ENCODE measurements around the gene ZBTB25.
A peak's percentile ranks its signal among the peaks of the same experiment; 100 is the strongest.

ZBTB25 gene

GRCh38 chr14:64438181-64438841 lies 65.3 kb downstream of the ZBTB25 start:
- Histone ChIP-seq H3K9me3 (ENCODE audit: control insufficient read depth, low read length) (no peaks in the 10 kb centered on the region), H3K4me1 (ENCODE audit: control insufficient read depth, insufficient read depth, low read length, poor library complexity, severe bottlenecking) (peaks cover 4% of the 10 kb centered on the region), H3K4me3 (ENCODE audit: extremely low read depth, insufficient read depth, low read length, poor library complexity, severe bottlenecking) (no peak overlapping the region), H3K36me3 (ENCODE audit: control insufficient read depth, insufficient read depth, low read length) (peaks cover 77% of the 10 kb centered on the region), H3K27ac (ENCODE audit: low read depth, low read length, severe bottlenecking) (peak overlapping the region; percentile 74)
- no CpG with 5 or more reads among the region's 3 CpGs for WGBS, 2 experiments (ENCODE audit: insufficient coverage in 2 of 2)

GRCh38 chr14:64434528-64434927 lies 69.1 kb downstream of the ZBTB25 start:
- WGBS, 2 experiments (ENCODE audit: insufficient coverage in 2 of 2): 89 to 94% methylated on average over 3 of the region's 3 CpGs
- Histone ChIP-seq H3K27ac (ENCODE audit: low read depth, low read length, severe bottlenecking) (no peak overlapping the region), H3K4me1 (ENCODE audit: control insufficient read depth, insufficient read depth, low read length, poor library complexity, severe bottlenecking) (peaks cover 4% of the 10 kb centered on the region), H3K9me3 (ENCODE audit: control insufficient read depth, low read length) (no peaks in the 10 kb centered on the region), H3K36me3 (ENCODE audit: control insufficient read depth, insufficient read depth, low read length) (peaks cover 77% of the 10 kb centered on the region), H3K4me3 (ENCODE audit: extremely low read depth, insufficient read depth, low read length, poor library complexity, severe bottlenecking) (no peak overlapping the region)

GRCh38 chr14:64423987-64424386 lies 79.7 kb downstream of the ZBTB25 start:
- H3K9me3 ChIP-seq (ENCODE audit: control insufficient read depth, low read length): no peaks in the 10 kb centered on the region
- peaks cover 75% of the 10 kb centered on the region for H3K36me3 ChIP-seq (ENCODE audit: control insufficient read depth, insufficient read depth, low read length)
- H3K4me3 ChIP-seq (ENCODE audit: extremely low read depth, insufficient read depth, low read length, poor library complexity, severe bottlenecking): no peak overlapping the region
- H3K27ac ChIP-seq (ENCODE audit: low read depth, low read length, severe bottlenecking): no peak overlapping the region
- 100% methylated on average over 6 of the region's 6 CpGs; no CpG with 5 or more reads in 1 of the 2 experiments for WGBS, 2 experiments (ENCODE audit: insufficient coverage in 2 of 2)
- peaks cover 9% of the 10 kb centered on the region for H3K4me1 ChIP-seq (ENCODE audit: control insufficient read depth, insufficient read depth, low read length, poor library complexity, severe bottlenecking)

GRCh38 chr14:64422756-64423155 lies 80.9 kb downstream of the ZBTB25 start:
- 91 to 96% methylated on average over 5 to 7 of the region's 7 CpGs for whole genome bisulfite sequencing, 2 experiments (ENCODE audit: insufficient coverage in 2 of 2)
- H3K4me1 ChIP-seq (ENCODE audit: control insufficient read depth, insufficient read depth, low read length, poor library complexity, severe bottlenecking): peaks cover 9% of the 10 kb centered on the region
- H3K9me3 ChIP-seq (ENCODE audit: control insufficient read depth, low read length): no peaks in the 10 kb centered on the region
- H3K36me3 ChIP-seq (ENCODE audit: control insufficient read depth, insufficient read depth, low read length): peaks cover 81% of the 10 kb centered on the region
- H3K4me3 ChIP-seq (ENCODE audit: extremely low read depth, insufficient read depth, low read length, poor library complexity, severe bottlenecking): no peak overlapping the region
- H3K27ac ChIP-seq (ENCODE audit: low read depth, low read length, severe bottlenecking): peak overlapping the region; percentile 24

- WGBS, 2 experiments (ENCODE audit: insufficient coverage in 2 of 2): no CpG with 5 or more reads among the region's 1 CpG
- no peak overlapping the region for H3K27ac ChIP-seq (ENCODE audit: low read depth, low read length, severe bottlenecking)
- H3K4me1 ChIP-seq (ENCODE audit: control insufficient read depth, insufficient read depth, low read length, poor library complexity, severe bottlenecking): peaks cover 9% of the 10 kb centered on the region
- no peak overlapping the region for H3K4me3 ChIP-seq (ENCODE audit: extremely low read depth, insufficient read depth, low read length, poor library complexity, severe bottlenecking)
- no peaks in the 10 kb centered on the region for H3K9me3 ChIP-seq (ENCODE audit: control insufficient read depth, low read length)
- H3K36me3 ChIP-seq (ENCODE audit: control insufficient read depth, insufficient read depth, low read length): peaks cover 80% of the 10 kb centered on the region
These were observed 81.6 kb downstream of the ZBTB25 start for GRCh38 chr14:64422005-64422404.

- H3K4me1 ChIP-seq (ENCODE audit: control insufficient read depth, insufficient read depth, low read length, poor library complexity, severe bottlenecking): peaks cover 9% of the 10 kb centered on the region
- H3K36me3 ChIP-seq (ENCODE audit: control insufficient read depth, insufficient read depth, low read length): peaks cover 84% of the 10 kb centered on the region
- no peak overlapping the region for H3K4me3 ChIP-seq (ENCODE audit: extremely low read depth, insufficient read depth, low read length, poor library complexity, severe bottlenecking)
- WGBS, 2 experiments (ENCODE audit: insufficient coverage in 2 of 2): 74 to 81% methylated on average over 3 of the region's 8 CpGs
- H3K9me3 ChIP-seq (ENCODE audit: control insufficient read depth, low read length): no peaks in the 10 kb centered on the region
- peak overlapping the region; percentile 18 for H3K27ac ChIP-seq (ENCODE audit: low read depth, low read length, severe bottlenecking)
These were observed 82.5 kb downstream of the ZBTB25 start for GRCh38 chr14:64421166-64421565.

GRCh38 chr14:64419003-64419402 lies 84.6 kb downstream of the ZBTB25 start:
- Histone ChIP-seq H3K4me1 (ENCODE audit: control insufficient read depth, insufficient read depth, low read length, poor library complexity, severe bottlenecking) (peaks cover 9% of the 10 kb centered on the region), H3K27ac (ENCODE audit: low read depth, low read length, severe bottlenecking) (peak overlapping the region; percentile 0), H3K9me3 (ENCODE audit: control insufficient read depth, low read length) (no peaks in the 10 kb centered on the region), H3K4me3 (ENCODE audit: extremely low read depth, insufficient read depth, low read length, poor library complexity, severe bottlenecking) (no peak overlapping the region), H3K36me3 (ENCODE audit: control insufficient read depth, insufficient read depth, low read length) (peaks cover 82% of the 10 kb centered on the region)
- 90 to 95% methylated on average over 6 to 7 of the region's 7 CpGs for WGBS, 2 experiments (ENCODE audit: insufficient coverage in 2 of 2)

- peaks cover 9% of the 10 kb centered on the region for H3K4me1 ChIP-seq (ENCODE audit: control insufficient read depth, insufficient read depth, low read length, poor library complexity, severe bottlenecking)
- H3K4me3 ChIP-seq (ENCODE audit: extremely low read depth, insufficient read depth, low read length, poor library complexity, severe bottlenecking): no peak overlapping the region
- H3K9me3 ChIP-seq (ENCODE audit: control insufficient read depth, low read length): no peaks in the 10 kb centered on the region
- 97 to 100% methylated on average over 2 to 6 of the region's 7 CpGs for WGBS, 2 experiments (ENCODE audit: insufficient coverage in 2 of 2)
- peaks cover 81% of the 10 kb centered on the region for H3K36me3 ChIP-seq (ENCODE audit: control insufficient read depth, insufficient read depth, low read length)
- no peak overlapping the region for H3K27ac ChIP-seq (ENCODE audit: low read depth, low read length, severe bottlenecking)
These were observed 85.9 kb downstream of the ZBTB25 start for GRCh38 chr14:64417771-64418125.

GRCh38 chr14:64417055-64417770 lies 86.4 kb downstream of the ZBTB25 start:
- Histone ChIP-seq H3K4me1 (ENCODE audit: control insufficient read depth, insufficient read depth, low read length, poor library complexity, severe bottlenecking) (peaks cover 9% of the 10 kb centered on the region), H3K27ac (ENCODE audit: low read depth, low read length, severe bottlenecking) (no peak overlapping the region), H3K9me3 (ENCODE audit: control insufficient read depth, low read length) (no peaks in the 10 kb centered on the region), H3K4me3 (ENCODE audit: extremely low read depth, insufficient read depth, low read length, poor library complexity, severe bottlenecking) (no peak overlapping the region), H3K36me3 (ENCODE audit: control insufficient read depth, insufficient read depth, low read length) (peaks cover 80% of the 10 kb centered on the region)
- WGBS, 2 experiments (ENCODE audit: insufficient coverage in 2 of 2): 74 to 87% methylated on average over 2 of the region's 5 CpGs

GRCh38 chr14:64416348-64416932 lies 87.2 kb downstream of the ZBTB25 start:
- H3K27ac ChIP-seq (ENCODE audit: low read depth, low read length, severe bottlenecking): no peak overlapping the region
- H3K4me3 ChIP-seq (ENCODE audit: extremely low read depth, insufficient read depth, low read length, poor library complexity, severe bottlenecking): no peak overlapping the region
- H3K9me3 ChIP-seq (ENCODE audit: control insufficient read depth, low read length): no peaks in the 10 kb centered on the region
- WGBS, 2 experiments (ENCODE audit: insufficient coverage in 2 of 2): no CpG with 5 or more reads among the region's 3 CpGs
- peaks cover 9% of the 10 kb centered on the region for H3K4me1 ChIP-seq (ENCODE audit: control insufficient read depth, insufficient read depth, low read length, poor library complexity, severe bottlenecking)
- H3K36me3 ChIP-seq (ENCODE audit: control insufficient read depth, insufficient read depth, low read length): peaks cover 82% of the 10 kb centered on the region

GRCh38 chr14:64412237-64412636 lies 91.4 kb downstream of the ZBTB25 start:
- no peak overlapping the region for H3K27ac ChIP-seq (ENCODE audit: low read depth, low read length, severe bottlenecking)
- peaks cover 61% of the 10 kb centered on the region for H3K36me3 ChIP-seq (ENCODE audit: control insufficient read depth, insufficient read depth, low read length)
- H3K4me3 ChIP-seq (ENCODE audit: extremely low read depth, insufficient read depth, low read length, poor library complexity, severe bottlenecking): no peak overlapping the region
- no peaks in the 10 kb centered on the region for H3K9me3 ChIP-seq (ENCODE audit: control insufficient read depth, low read length)
- WGBS, 2 experiments (ENCODE audit: insufficient coverage in 2 of 2): no CpG with 5 or more reads among the region's 1 CpG
- peaks cover 3% of the 10 kb centered on the region for H3K4me1 ChIP-seq (ENCODE audit: control insufficient read depth, insufficient read depth, low read length, poor library complexity, severe bottlenecking)
